SIG-M5 (cell line): Measurements from ENCODE around the gene NR2E3.
"Not testable (repeated sequence)": the region's sequence is repeated elsewhere in the genome, so short reads cannot be mapped to it uniquely, and the experiment has no call there.

Experiments
- DNase-seq: peaks from one replicate; lab custom pipeline; 2025; lab: John Stamatoyannopoulos, UW

Gene NR2E3

DNA sequence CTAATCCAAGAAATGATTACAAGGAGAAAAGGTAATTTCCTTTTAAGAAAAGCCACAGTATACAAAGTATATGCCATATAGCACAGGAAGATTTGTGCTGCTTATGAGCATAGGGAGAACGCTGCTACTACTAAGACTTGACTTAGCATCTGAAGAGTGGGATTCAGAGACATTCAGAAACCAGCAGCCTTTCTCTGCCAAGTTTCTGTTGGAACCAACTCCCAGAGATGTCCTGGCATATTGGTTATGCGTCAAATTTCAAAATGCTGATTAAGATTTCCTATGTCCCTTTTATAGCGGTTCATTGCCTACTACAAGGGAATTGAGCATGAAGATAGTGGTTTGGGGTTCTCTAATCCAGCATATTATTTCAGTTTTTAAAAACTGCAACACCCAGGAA is 4.9 kb downstream of the NR2E3 start:
- no peak for DNase-seq

- DNase-seq: no peak
Observed at GRCh38 chr15:71817351-71817750, 7.0 kb downstream of the NR2E3 start.

DNA sequence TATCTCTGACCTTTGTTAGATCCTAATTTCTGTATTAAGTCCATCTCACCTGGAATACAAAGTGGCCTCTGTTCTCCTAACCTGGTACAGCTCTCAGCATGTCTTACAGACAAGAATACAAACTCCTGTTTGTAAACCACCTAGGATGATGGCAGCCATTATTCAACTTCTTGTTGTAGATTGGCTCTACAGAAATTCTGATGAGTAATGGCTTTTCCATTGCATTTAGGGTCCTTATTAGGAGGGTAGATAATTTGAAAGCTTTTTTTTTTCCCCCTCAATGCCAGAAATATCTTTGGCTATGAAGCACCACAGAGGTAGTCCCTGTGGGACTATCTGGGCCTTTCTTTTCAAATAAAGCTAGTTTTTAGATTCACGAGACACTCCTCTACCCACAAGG is 9.8 kb downstream of the NR2E3 start:
- DNase-seq: no peak

GRCh38 chr15:71821547-71822129 is 11.3 kb downstream of the NR2E3 start:
- DNase-seq: no peak

DNA sequence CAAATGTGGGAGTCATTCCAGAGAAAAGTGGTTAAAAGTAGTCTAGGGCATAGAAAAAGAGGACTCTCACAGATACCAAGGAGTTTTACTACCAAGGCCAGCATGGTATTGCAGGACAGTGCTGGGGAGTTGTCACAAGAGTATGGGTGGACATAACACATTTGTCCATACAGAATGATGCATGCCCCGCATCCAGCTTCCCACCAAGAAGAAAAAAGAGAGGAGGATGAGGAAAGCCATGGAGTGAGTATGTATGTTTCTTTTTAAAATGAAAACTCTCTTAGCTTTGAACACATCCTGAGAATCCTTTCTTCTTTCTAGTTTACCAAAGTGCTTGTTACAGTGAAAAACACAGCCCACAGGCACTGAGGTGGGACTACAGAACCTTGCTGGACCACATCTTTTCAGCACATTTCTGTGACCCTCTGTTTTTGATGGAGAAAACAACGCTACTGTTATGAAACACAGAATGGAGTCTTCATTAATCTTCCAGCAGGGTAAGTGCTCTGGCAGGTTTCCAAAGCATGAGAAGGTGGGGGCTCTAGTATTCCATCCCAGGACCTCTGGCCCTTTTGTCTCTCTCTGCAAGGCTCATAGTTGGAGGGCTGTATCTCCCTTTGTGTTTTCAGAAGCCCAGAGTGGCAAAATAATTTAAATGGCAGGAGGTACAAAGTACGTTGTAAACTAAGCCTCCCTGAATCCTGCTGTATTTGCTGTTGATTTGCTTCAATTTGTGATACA is 12.7 kb downstream of the NR2E3 start:
- no peak for DNase-seq

DNA sequence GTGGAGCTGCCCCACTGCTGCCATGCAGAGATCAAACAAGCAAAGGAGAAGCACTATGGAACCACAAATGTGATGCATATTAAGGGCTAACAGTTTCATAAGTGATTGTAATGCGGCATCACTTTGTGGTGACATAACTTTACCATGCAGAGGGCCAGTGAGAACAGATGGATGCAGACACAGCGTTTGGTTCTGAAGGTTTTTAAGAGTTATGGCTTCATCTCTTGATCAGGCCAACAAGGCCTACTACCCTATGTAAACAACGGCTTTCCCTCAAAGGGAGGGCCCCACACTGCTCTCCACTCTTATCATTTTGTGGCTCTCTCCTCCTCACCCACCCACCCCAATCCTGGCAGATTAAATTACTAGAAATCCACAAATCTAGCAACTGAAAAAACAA is 13.4 kb downstream of the NR2E3 start:
- DNase-seq: no peak

GRCh38 chr15:71825021-71825730 is 14.8 kb downstream of the NR2E3 start:
- DNase-seq: no peak

- DNase-seq: no peak
Observed at GRCh38 chr15:71826196-71826595, 15.8 kb downstream of the NR2E3 start.

- no peak for DNase-seq
Observed at GRCh38 chr15:71830981-71831380, 20.6 kb downstream of the NR2E3 start.

DNA sequence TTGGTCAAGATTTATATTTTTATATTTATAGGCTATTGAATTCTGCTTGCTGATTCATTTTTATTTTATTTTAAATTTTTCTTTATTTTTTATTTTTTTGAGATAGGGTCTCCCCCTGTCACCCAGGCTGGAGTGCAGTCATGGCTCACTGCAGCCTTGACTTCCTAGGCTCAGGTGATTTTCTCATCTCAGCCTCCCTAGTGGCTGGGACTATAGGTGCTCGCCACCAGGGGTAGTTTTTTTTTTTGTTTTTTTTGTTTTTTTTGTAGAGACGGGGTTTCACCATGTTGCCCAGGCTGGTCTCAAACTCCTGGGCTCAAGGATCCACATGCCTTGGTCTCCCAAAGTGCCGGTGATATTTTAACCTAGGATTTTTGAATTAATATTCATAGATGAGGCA is 31.2 kb downstream of the NR2E3 start:
- no peak for DNase-seq

- no peak for DNase-seq
Observed at GRCh38 chr15:71844916-71845315, 34.6 kb downstream of the NR2E3 start.

- DNase-seq: no peak
Observed at GRCh38 chr15:71853543-71853942, 43.2 kb downstream of the NR2E3 start.

DNA sequence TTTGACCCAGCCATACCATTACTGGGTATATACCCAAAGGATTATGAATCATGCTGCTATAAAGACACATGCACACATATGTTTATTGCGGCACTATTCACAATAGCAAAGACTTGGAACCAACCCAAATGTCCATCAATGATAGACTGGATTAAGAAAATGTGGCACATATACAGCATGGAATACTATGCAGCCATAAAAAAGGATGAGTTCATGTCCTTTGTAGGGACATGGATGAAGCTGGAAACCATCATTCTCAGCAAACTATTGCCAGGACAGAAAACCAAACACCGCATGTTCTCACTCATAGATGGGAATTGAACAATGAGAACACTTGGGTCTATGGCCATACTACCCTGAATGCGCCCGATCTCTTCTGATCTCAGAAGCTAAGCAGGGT is 47.9 kb downstream of the NR2E3 start:
- not testable (repeated sequence) for DNase-seq
